Endothelial cell of umbilical vein (primary cell): ENCODE results near the gene ZNF268. TPM values are rescaled to one million over a fixed set of nuclear protein-coding genes. Genes with fewer than 3 reads are reported as not detected.

Experiments
- BruUV-seq: library from RNA; stranded (reverse); fragments of 400-500 nt; replicated peaks from 2 replicates; lab custom pipeline; 2021; lab: Mats Ljungman, UMichigan
- CTCF ChIA-PET: fragments of 300-600, 350-600 bp; sonication (Branson Sonifier 250); formaldehyde crosslinking; loops from one replicate; lab custom pipeline; 2021; ENCODE audit warnings: antibody characterized with exemption, inconsistent platforms; lab: Charles Lee
- POLR2A ChIA-PET: fragments of 300-600, 350-600 bp; sonication (Branson Sonifier 250); formaldehyde crosslinking; loops from one replicate; lab custom pipeline; 2021; ENCODE audit warnings: antibody characterized with exemption, inconsistent platforms; lab: Charles Lee
- DNase-seq: peaks from one replicate; pipeline ENCODE4 v3.0.0-alpha.2; 2011; ENCODE audit warnings: low read depth, low spot score
- FAIRE-seq: peaks from 2 replicates; lab custom pipeline; 2011; peaks lifted over from hg19 to GRCh38; lab: Jason Lieb, UNC
- H2AFZ ChIP-seq: 2 replicates; pipeline ENCODE4 v1.6.0; 2012; ENCODE audit warnings: low read depth, low read length, control low read depth, inconsistent platforms
- H3K27ac ChIP-seq: 2 replicates; pipeline ENCODE4 v1.5.1; 2011; ENCODE audit warnings: low read depth, mild to moderate bottlenecking, control low read depth, low read length, moderate library complexity; ENCODE audit not compliant: insufficient read depth
- H3K27me3 ChIP-seq, 2 experiments: 2 replicates each; pipeline versions ENCODE4 v1.6.0 to v1.6.1; 2011; ENCODE audit warnings: low read length in 2 of 2, mixed read lengths in 1 of 2; ENCODE audit not compliant: control insufficient read depth in 2 of 2, insufficient read depth in 2 of 2
- H3K36me3 ChIP-seq, 2 experiments: 2 replicates in 1 of 2; 3 replicates in 1 of 2; pipeline ENCODE4 v1.5.1; 2011; ENCODE audit warnings: low read length in 2 of 2, mild to moderate bottlenecking in 1 of 2, moderate library complexity in 1 of 2; ENCODE audit not compliant: control insufficient read depth in 2 of 2, insufficient read depth in 2 of 2; ENCODE audit errors: extremely low read depth in 1 of 2
- H3K4me1 ChIP-seq: 3 replicates; pipeline ENCODE4 v1.5.1; 2011; ENCODE audit warnings: mild to moderate bottlenecking, low read length; ENCODE audit not compliant: control insufficient read depth, insufficient read depth; ENCODE audit errors: extremely low read depth
- H3K4me2 ChIP-seq: 2 replicates; pipeline ENCODE4 v1.6.1; 2011; ENCODE audit warnings: low read length, control low read depth, mixed read lengths; ENCODE audit not compliant: insufficient read depth
- H3K4me3 ChIP-seq, 3 experiments: fragments of 200-600 bp in 1 of 3; sonication (generic), shearing (Covaris generic) in 1 of 3; replicated peaks in 1 of 3; 2 replicates each; pipeline ENCODE4 v1.5.1; 2011 to 2016; ENCODE audit warnings: control low read depth in 3 of 3, low read length in 3 of 3, mild to moderate bottlenecking in 2 of 3, inconsistent platforms in 1 of 3, low read depth in 1 of 3, moderate library complexity in 1 of 3; ENCODE audit not compliant: insufficient read depth in 1 of 3
- H3K79me2 ChIP-seq: 2 replicates; pipeline ENCODE4 v1.6.0; 2012; ENCODE audit warnings: low read length, inconsistent platforms; ENCODE audit not compliant: control insufficient read depth, insufficient read depth
- H3K9ac ChIP-seq: replicated peaks from 2 replicates; pipeline ENCODE3; 2011; ENCODE audit warnings: low read length, control low read depth; ENCODE audit not compliant: insufficient read depth; ENCODE audit errors: extremely low read depth
- H3K9me1 ChIP-seq: replicated peaks from 3 replicates; pipeline ENCODE4 v1.6.0; 2011; ENCODE audit warnings: mild to moderate bottlenecking, low read length; ENCODE audit not compliant: control insufficient read depth, insufficient read depth; ENCODE audit errors: extremely low read depth
- H3K9me3 ChIP-seq: replicated peaks from 2 replicates; pipeline ENCODE4 v1.5.1; 2012; ENCODE audit warnings: low read length, inconsistent platforms; ENCODE audit not compliant: control insufficient read depth, insufficient read depth
- H4K20me1 ChIP-seq: replicated peaks from 2 replicates; pipeline ENCODE3; 2011; ENCODE audit warnings: mild to moderate bottlenecking, low read length; ENCODE audit not compliant: control insufficient read depth, insufficient read depth; ENCODE audit errors: extremely low read depth
- EZH2 ChIP-seq: IDR thresholded peaks from 2 replicates; pipeline ENCODE4 v1.6.1; 2012; ENCODE audit warnings: borderline replicate concordance, low read depth, mild to moderate bottlenecking, moderate library complexity, low read length, inconsistent platforms; ENCODE audit not compliant: severe bottlenecking
- FOS ChIP-seq: IDR thresholded peaks from 2 replicates; pipeline ENCODE4 v1.6.1; 2011; ENCODE audit warnings: mild to moderate bottlenecking, low read length, moderate library complexity, borderline replicate concordance; ENCODE audit not compliant: insufficient read depth
- GATA2 ChIP-seq: IDR thresholded peaks from 2 replicates; pipeline ENCODE4 v1.7.0; 2011; ENCODE audit warnings: low read depth, mild to moderate bottlenecking, moderate library complexity, mixed read lengths, low read length; ENCODE audit not compliant: insufficient read length, insufficient read depth
- JUN ChIP-seq: IDR thresholded peaks from 2 replicates; pipeline ENCODE4 v1.6.1; 2011; ENCODE audit warnings: borderline replicate concordance, low read depth; ENCODE audit not compliant: insufficient read length, insufficient read depth
- MYC ChIP-seq: IDR thresholded peaks from one replicate; pipeline ENCODE4 v1.6.1; 2011; ENCODE audit warnings: mild to moderate bottlenecking, low read depth, low read length
- POLR2A ChIP-seq: IDR thresholded peaks from 2 replicates; pipeline ENCODE4 v1.6.1; 2012; ENCODE audit warnings: low read depth, mild to moderate bottlenecking, control low read depth, low read length
- POLR2AphosphoS5 ChIP-seq: IDR thresholded peaks from 2 replicates; pipeline ENCODE4 v1.6.1; 2012; ENCODE audit warnings: low read depth, mild to moderate bottlenecking, control low read depth, low read length, moderate library complexity; ENCODE audit not compliant: insufficient read depth
- dilution Hi-C: fragments of 300-500 bp; cut with MboI; formaldehyde crosslinking; loops from one replicate; pipeline ENCODE4 v1.15.0; 2019; ENCODE audit warnings: low sequenced_read_pairs; ENCODE audit not compliant: extremely low pct_ligation_motif_present
- intact Hi-C: fragments of 100-400 bp; cut with micrococcal nuclease; formaldehyde crosslinking; loops from one replicate; pipeline ENCODE4 v1.10.0; 2022
- polyA plus RNA-seq, 4 experiments: library from polyadenylated mRNA; depleted of rRNA in 3 of 4; stranded (reverse) in 3 of 4; unstranded in 1 of 4; fragments of >200 nt; gene quantifications; 2 replicates each; pipeline versions ENCODE4 v1.2.1 to v1.2.3, GENCODE V29; 2011 to 2012; ENCODE audit warnings: missing spikeins in 1 of 4
- total RNA-seq: library from RNA; stranded (reverse); gene quantifications from 2 replicates; pipeline ENCODE4 v1.2.3, GENCODE V29; 2021
- TF ChIP-seq, protein P1 (sequence below), 2 donors: IDR thresholded peaks; 1 replicate in 1 of 2; 2 replicates in 1 of 2; pipeline ENCODE4 v1.5.1; 2011; ENCODE audit warnings: low read length in 2 of 2, mild to moderate bottlenecking in 2 of 2, moderate library complexity in 2 of 2, control low read depth in 1 of 2, inconsistent platforms in 1 of 2, low read depth in 1 of 2; ENCODE audit not compliant: insufficient read depth in 1 of 2; ENCODE audit errors: extremely low read depth in 1 of 2
- TF ChIP-seq, protein P2 (sequence below): IDR thresholded peaks from 2 replicates; pipeline ENCODE4 v1.6.1; 2011; ENCODE audit not compliant: insufficient read depth, insufficient read length

Gene ZNF268
- total and polyA plus RNA-seq, 2 donors (not counting 3 experiments of a cell fraction or from before 2014, with no cell fraction given): 7.7 to 17.3 TPM

DNA sequence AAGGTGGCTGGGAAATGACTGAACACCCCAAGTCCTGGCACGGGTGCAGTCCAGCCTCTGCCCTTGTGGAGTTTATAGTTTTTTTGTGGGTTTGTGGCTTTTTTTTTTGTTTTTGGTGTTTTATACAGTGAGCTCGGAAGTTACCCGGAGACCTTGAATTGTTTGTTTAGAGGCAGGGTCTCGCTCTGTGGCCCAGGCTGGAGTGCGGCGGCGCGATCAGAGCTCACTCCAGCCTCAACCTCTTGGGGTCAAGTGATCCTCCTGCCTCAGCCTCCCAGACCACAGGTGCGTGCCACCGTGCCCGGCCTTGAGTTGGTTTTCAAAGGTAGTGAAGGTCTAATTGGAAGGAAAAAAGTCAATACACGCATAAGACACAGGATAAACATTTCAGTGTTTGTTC is 55.3 kb downstream of the ZNF268 start:
- H3K4me1 ChIP-seq: no peaks in the 10 kb centered on the region
- CTCF ChIA-PET: no interaction called here
- no peak overlapping the region for H3K27ac ChIP-seq
- DNase-seq (no peak), FAIRE-seq (no peak)
- H2AFZ ChIP-seq: no peak overlapping the region
- no peak for TF ChIP-seq POLR2A
- TF ChIP-seq, protein P1, sequence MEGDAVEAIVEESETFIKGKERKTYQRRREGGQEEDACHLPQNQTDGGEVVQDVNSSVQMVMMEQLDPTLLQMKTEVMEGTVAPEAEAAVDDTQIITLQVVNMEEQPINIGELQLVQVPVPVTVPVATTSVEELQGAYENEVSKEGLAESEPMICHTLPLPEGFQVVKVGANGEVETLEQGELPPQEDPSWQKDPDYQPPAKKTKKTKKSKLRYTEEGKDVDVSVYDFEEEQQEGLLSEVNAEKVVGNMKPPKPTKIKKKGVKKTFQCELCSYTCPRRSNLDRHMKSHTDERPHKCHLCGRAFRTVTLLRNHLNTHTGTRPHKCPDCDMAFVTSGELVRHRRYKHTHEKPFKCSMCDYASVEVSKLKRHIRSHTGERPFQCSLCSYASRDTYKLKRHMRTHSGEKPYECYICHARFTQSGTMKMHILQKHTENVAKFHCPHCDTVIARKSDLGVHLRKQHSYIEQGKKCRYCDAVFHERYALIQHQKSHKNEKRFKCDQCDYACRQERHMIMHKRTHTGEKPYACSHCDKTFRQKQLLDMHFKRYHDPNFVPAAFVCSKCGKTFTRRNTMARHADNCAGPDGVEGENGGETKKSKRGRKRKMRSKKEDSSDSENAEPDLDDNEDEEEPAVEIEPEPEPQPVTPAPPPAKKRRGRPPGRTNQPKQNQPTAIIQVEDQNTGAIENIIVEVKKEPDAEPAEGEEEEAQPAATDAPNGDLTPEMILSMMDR (IDR thresholded peaks at IDR 0.05; ENCODE audit: extremely low read depth in 1 of 2, insufficient read depth in 1 of 2, low read depth in 1 of 2, low read length in 2 of 2): no peak
- no peak for TF ChIP-seq FOS
- TF ChIP-seq JUN: no peak
- no peak for TF ChIP-seq EZH2
- no peak for TF ChIP-seq GATA2
- TF ChIP-seq MYC: no peak
- TF ChIP-seq, protein P2, sequence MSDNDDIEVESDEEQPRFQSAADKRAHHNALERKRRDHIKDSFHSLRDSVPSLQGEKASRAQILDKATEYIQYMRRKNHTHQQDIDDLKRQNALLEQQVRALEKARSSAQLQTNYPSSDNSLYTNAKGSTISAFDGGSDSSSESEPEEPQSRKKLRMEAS: no peak
- no peak for TF ChIP-seq POLR2AphosphoS5
- dilution Hi-C loops (no loop called here), intact Hi-C loops (no loop called here)
- no peak overlapping the region for H3K9ac ChIP-seq
- no TSS peak for BruUV-seq
- no peak overlapping the region for H3K4me3 ChIP-seq
- no peaks in the 10 kb centered on the region for H3K9me1 ChIP-seq
- no peaks in the 10 kb centered on the region for H3K36me3 ChIP-seq
- POLR2A ChIA-PET: no interaction called here
- H3K27me3 ChIP-seq: no peaks in the 10 kb centered on the region
- no peaks in the 10 kb centered on the region for H4K20me1 ChIP-seq
- no peak overlapping the region for H3K4me2 ChIP-seq
- H3K79me2 ChIP-seq: no peaks in the 10 kb centered on the region
- no peaks in the 10 kb centered on the region for H3K9me3 ChIP-seq
